ENCODE data around the gene B9D1. TPM values are rescaled to one million over a fixed set of nuclear protein-coding genes. Genes with fewer than 3 reads are reported as not detected.
"Not testable (repeated sequence)": the region's sequence is repeated elsewhere in the genome, so short reads cannot be mapped to it uniquely, and the experiment has no call there.

B9D1 gene
- total RNA-seq, 2 donors from 2014 or later: 4.5 to 7.5 TPM

- Mint-ChIP-seq H3K36me3 (no peaks in the 10 kb centered on the region), H3K27ac (no peak overlapping the region), H3K9me3 (no peaks in the 10 kb centered on the region)
- ATAC-seq (no peak), DNase-seq (ENCODE audit: low spot score in 2 of 2) (no peak)
Measured at GRCh38 chr17:19369107-19369778, 6.7 kb upstream of the B9D1 start.

- no peaks in the 10 kb centered on the region for H3K9me3 Mint-ChIP-seq
- no peak overlapping the region for H3K27ac Mint-ChIP-seq
- DNase-seq (ENCODE audit: low spot score in 2 of 2): no peak
- no peaks in the 10 kb centered on the region for H3K36me3 Mint-ChIP-seq
- ATAC-seq: no peak
Measured at GRCh38 chr17:19368229-19368628, 5.7 kb upstream of the B9D1 start.

DNA sequence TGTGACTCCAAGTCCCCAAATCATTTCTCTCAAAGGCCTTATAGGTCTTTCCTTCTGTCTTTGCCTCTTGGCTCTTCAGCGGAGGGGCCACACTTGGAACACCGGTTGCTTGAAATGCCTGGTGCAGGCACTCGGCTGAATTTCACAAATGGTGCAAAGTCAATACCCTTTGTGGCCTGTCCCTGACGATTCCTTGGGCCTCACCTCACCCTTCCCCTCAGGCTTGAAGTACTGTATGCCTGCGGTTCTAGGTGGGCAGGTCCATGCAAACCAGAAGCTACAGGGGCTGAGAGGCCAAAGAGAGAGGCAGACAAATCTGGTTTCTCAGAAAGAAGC is 4.1 kb upstream of the B9D1 start:
- Mint-ChIP-seq H3K9me3 (no peaks in the 10 kb centered on the region), H3K27ac (no peak overlapping the region), H3K36me3 (no peaks in the 10 kb centered on the region)
- DNase-seq (ENCODE audit: low spot score in 2 of 2) (no peak), ATAC-seq (no peak)

- Mint-ChIP-seq H3K9me3 (no peaks in the 10 kb centered on the region), H3K36me3 (no peaks in the 10 kb centered on the region), H3K27ac (peak overlapping the region in 1 of 2 donors; percentile 29)
- DNase-seq (ENCODE audit: low spot score in 2 of 2) (no peak), ATAC-seq (no peak)
Measured at GRCh38 chr17:19365833-19366636, 3.5 kb upstream of the B9D1 start.

GRCh38 chr17:19365499-19365817 is 2.9 kb upstream of the B9D1 start:
- no peak for ATAC-seq
- Mint-ChIP-seq H3K27ac (no peak overlapping the region), H3K36me3 (no peaks in the 10 kb centered on the region), H3K9me3 (no peaks in the 10 kb centered on the region)
- DNase-seq (ENCODE audit: low spot score in 2 of 2): no peak

- no peak for DNase-seq (ENCODE audit: low spot score in 2 of 2)
- Mint-ChIP-seq H3K9me3 (no peaks in the 10 kb centered on the region), H3K36me3 (no peaks in the 10 kb centered on the region)
Measured at GRCh38 chr17:19364699-19365498, 2.4 kb upstream of the B9D1 start.

DNA sequence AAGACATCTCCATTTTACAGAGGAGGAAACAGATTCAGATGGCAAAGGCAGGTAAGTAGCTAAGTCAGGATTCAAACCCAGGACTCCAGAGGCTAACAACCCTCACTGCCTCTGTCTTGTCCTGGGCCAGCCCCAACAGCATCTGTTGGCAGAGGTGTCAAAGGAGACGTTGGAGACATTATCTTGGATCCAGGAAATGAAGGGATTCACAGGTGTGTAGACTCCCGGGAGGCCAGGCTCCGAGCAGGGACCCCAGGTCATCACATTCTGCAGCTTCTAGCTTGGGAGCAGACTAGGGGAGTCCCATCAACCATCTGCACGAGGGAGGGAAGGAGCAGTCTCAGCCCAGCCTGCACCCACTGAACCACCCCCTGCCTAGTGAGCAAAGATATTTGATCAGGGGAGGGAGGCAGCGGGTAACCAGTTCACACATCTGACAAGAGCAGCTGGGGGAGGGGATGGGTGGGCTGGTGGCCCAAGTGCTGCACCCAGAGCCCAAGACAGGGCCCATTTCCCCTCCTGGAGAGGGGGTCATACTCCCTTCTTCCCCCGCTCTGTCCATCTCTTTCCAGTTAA is 1.0 kb upstream of the B9D1 start:
- Mint-ChIP-seq H3K36me3 (no peaks in the 10 kb centered on the region), H3K9me3 (no peaks in the 10 kb centered on the region), H3K27ac (no peak overlapping the region)
- ATAC-seq (no peak), DNase-seq (ENCODE audit: low spot score in 2 of 2) (no peak)

More at GRCh38 chr17:19364699-19365498, 2.4 kb upstream of the B9D1 start:
- no peak overlapping the region for H3K27ac Mint-ChIP-seq
- no peak for ATAC-seq

- DNase-seq (ENCODE audit: low spot score in 2 of 2) (no peak), ATAC-seq (no peak)
- H3K9me3 Mint-ChIP-seq: no peaks in the 10 kb centered on the region
- peak overlapping the region in 1 of 2 donors; percentile 36 for H3K27ac Mint-ChIP-seq
- no peaks in the 10 kb centered on the region for H3K36me3 Mint-ChIP-seq
Measured at GRCh38 chr17:19363114-19363438, 553 bp upstream of the B9D1 start.

DNA sequence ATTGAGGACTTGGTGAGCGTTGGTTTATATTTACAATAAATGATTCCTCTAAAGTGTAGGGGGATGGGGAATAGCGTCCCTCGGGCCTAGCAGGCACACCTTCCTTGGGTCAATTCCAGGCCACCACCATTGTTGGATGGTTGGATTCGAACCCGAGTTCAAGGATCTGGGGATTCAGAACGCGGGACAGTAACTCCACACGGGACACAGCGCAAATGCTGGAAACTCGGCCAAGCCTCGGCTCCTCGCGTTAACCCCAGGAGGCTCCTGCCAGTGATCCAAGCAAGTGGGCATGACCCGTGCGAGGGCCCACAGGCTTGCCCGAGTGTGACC is 613 bp downstream of the B9D1 start:
- Mint-ChIP-seq H3K27ac (no peak overlapping the region), H3K36me3 (no peaks in the 10 kb centered on the region), H3K9me3 (no peaks in the 10 kb centered on the region)
- no peak for DNase-seq (ENCODE audit: low spot score in 2 of 2)
- no peak for ATAC-seq

GRCh38 chr17:19361326-19361725 is 1.2 kb downstream of the B9D1 start:
- no peak for ATAC-seq
- no peak for DNase-seq (ENCODE audit: low spot score in 2 of 2)

DNA sequence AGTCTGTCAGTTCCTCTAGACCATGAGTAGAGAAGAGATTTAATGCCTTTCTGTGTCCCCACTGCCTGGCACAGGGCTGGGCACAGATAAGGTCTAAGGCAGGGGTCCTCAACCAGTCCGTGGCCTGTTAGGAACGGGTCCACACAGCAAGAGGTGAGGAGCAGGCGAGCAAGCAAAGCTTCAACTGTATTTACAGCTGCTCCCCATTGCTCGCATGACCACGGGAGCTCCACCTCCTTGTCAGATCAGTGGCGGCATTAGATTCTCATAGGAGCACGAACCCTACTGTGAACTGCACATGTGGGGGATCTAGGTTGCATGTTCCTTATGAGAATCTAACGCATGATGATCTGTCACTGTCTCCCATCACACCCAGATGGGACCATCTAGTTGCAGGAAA is 1.8 kb downstream of the B9D1 start:
- ATAC-seq: no peak
- no peaks in the 10 kb centered on the region for H3K36me3 Mint-ChIP-seq
- DNase-seq (ENCODE audit: low spot score in 2 of 2): no peak
- H3K9me3 Mint-ChIP-seq: no peaks in the 10 kb centered on the region
- no peak overlapping the region for H3K27ac Mint-ChIP-seq

More at GRCh38 chr17:19361326-19361725, 1.2 kb downstream of the B9D1 start:
- Mint-ChIP-seq H3K9me3 (no peaks in the 10 kb centered on the region), H3K27ac (no peak overlapping the region), H3K36me3 (no peaks in the 10 kb centered on the region)

DNA sequence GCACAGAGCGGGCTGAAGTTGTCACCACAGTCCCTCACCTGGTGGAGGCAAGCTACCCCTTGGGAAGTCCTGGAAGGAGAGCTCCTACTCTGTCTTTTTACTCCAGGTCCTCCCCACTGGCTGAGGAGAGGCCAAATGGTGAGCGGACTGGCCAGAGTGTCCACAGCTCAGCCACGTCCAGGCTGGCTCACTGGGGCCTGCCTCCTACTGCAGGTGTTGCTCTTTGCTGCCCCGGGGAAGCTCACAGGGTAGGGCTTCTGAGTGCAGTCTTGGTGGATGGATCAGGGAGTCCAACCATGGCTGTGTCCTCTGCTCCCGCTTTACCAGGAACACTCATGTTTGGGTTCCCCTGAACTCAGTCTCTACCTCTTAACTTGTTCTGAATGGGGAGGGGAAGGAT is 2.7 kb downstream of the B9D1 start:
- DNase-seq (ENCODE audit: low spot score in 2 of 2): no peak
- ATAC-seq: no peak
- Mint-ChIP-seq H3K27ac (no peak overlapping the region), H3K36me3 (no peaks in the 10 kb centered on the region), H3K9me3 (no peaks in the 10 kb centered on the region)

DNA sequence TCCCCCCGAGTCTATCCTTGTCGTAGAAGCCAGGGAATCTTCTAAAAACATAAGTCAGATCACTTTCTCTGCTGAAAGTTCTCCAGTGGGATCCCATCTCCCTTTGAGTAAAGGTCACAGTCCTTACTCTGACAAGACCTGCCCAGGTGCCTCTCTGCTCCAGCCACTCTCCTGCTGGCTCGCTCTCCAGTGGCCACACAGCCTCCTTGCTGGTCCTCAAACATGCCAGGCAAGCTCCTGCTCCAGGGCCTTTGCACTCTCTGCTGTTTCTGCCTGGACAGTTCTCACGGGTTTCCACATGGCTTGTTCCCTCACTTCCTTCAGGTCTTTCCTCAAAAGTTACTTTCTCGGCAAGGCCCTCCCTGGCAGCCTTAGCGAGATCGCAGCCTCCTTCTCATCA is 3.4 kb downstream of the B9D1 start:
- ATAC-seq: no peak
- no peaks in the 10 kb centered on the region for H3K36me3 Mint-ChIP-seq
- DNase-seq (ENCODE audit: low spot score in 2 of 2): no peak
- H3K9me3 Mint-ChIP-seq: no peaks in the 10 kb centered on the region
- H3K27ac Mint-ChIP-seq: peak overlapping the region in 1 of 2 donors; percentile 5

DNA sequence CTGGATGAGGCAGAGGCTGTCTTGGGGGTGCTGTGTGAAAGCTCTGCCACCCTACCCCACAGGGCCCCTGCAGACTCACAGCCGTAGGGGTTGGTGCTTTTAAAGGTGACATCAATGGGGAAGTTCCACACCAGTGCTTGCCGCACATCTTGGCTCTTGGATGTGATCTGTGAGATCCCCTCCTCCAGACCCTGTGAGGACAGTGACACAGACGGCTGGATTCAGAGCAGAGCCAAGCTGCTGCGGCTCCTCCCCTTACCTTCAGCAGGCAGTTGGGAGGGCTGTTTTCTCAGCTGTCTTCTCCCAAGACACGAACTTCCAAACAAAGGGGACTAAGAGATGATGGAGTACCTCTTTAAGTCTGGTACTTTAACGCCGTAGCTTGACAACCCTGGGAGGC is 4.8 kb downstream of the B9D1 start:
- no peaks in the 10 kb centered on the region for H3K9me3 Mint-ChIP-seq

GRCh38 chr17:19357351-19357750 is 5.2 kb downstream of the B9D1 start:
- Mint-ChIP-seq H3K27ac (peak overlapping the region in 1 of 2 donors; percentile 86), H3K9me3 (no peaks in the 10 kb centered on the region), H3K36me3 (no peaks in the 10 kb centered on the region)
- no peak for ATAC-seq
- no peak for DNase-seq (ENCODE audit: low spot score in 2 of 2)

More for the DNA sequence above, 4.8 kb downstream of the B9D1 start:
- ATAC-seq (no peak), DNase-seq (ENCODE audit: low spot score in 2 of 2) (no peak)
- no peak overlapping the region for H3K27ac Mint-ChIP-seq
- H3K36me3 Mint-ChIP-seq: no peaks in the 10 kb centered on the region

DNA sequence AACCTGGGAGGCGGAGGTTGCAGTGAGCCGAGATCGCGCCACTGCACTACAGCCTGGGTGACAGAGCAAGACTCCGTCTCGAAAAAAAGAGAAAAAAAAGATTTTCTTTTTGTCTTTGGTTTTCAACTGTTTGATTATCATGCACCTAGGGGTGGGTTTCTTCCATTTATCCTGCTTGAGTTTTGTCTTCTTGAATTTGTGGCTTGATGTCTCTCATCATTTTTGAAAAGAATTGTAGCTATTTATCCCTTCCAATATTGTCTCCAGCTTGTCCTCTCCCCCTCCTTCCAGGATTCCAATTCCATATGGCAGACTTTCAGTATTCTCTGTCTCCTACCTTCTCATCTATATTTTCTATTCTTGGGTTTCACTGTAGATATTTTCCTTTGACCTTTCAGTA is 7.8 kb downstream of the B9D1 start:
- DNase-seq (ENCODE audit: low spot score in 2 of 2): no peak
- Mint-ChIP-seq H3K36me3 (no peaks in the 10 kb centered on the region), H3K9me3 (no peaks in the 10 kb centered on the region), H3K27ac (no peak overlapping the region)
- ATAC-seq: no peak

DNA sequence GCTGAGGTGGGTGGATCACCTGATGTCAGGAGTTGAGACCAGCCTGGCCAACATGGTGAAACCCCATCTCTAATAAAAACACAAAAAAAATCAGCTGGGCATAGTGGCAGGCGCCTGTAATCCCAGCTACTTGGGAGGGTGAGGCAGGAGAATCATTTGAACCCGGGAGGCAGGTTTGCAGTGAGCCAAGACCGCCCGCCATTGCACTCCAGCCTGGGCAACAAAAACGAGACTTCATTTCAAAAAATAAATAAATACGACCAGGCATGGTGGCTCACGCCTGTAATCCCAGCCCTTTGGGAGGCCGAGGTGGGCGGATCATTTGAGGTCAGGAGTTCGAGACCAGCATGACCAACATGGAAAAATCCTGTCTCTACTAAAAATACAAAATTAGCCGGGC is 9.1 kb downstream of the B9D1 start:
- not testable (repeated sequence) for ATAC-seq; H3K9me3 Mint-ChIP-seq; H3K27ac Mint-ChIP-seq; DNase-seq (ENCODE audit: low spot score in 2 of 2); H3K36me3 Mint-ChIP-seq
